ENCODE measurements around the gene EHBP1L1. TPM values are rescaled to one million over a fixed set of nuclear protein-coding genes. Genes with fewer than 3 reads are reported as not detected.
A peak's percentile ranks its signal among the peaks of the same experiment; 100 is the strongest.

EHBP1L1 gene
- total and polyA plus RNA-seq, 2 of the 13 experiments (the other 11 are each of a cell fraction or from before 2014, with no cell fraction given), result 8.3 to 10.6 TPM

GRCh38 chr11:65569973-65570918 lies 5.6 kb upstream of the EHBP1L1 start, which contains the start of gene ZNRD2 (continued):
- TF ChIP-seq CHD2 (IDR thresholded peaks at IDR 0.05; ENCODE audit: low read depth, low read length), result no peak
- TF ChIP-seq ZNF318 (CRISPR knock-in tag; IDR thresholded peaks at IDR 0.05), result no peak; the same call in 1 of the 2 replicates
- no peak for TF ChIP-seq FOXO4 (CRISPR knock-in tag; conservative IDR thresholded peaks at IDR 0.05)
- peak; percentile 91 to 92; a peak in 3 of 4 replicates for TF ChIP-seq HMGXB4 (CRISPR knock-in tag; IDR thresholded peaks at IDR 0.05; ENCODE audit: borderline replicate concordance in 1 of 2, low read depth in 1 of 2)
- TF ChIP-seq ZUFSP (CRISPR knock-in tag; IDR thresholded peaks at IDR 0.05; ENCODE audit: borderline replicate concordance), result no peak
- no peak for TF ChIP-seq ARNT (IDR thresholded peaks at IDR 0.05)
- TF ChIP-seq SP1 (IDR thresholded peaks at IDR 0.05), result peak; percentile 90
- TF ChIP-seq SP1 (CRISPR knock-in tag; IDR thresholded peaks at IDR 0.05), result peak; percentile 100
- TF ChIP-seq NFATC3 (CRISPR knock-in tag; IDR thresholded peaks at IDR 0.05), result no peak
- TF ChIP-seq GATAD2A (CRISPR knock-in tag; IDR thresholded peaks at IDR 0.05), result peak; percentile 88
- no peak for TF ChIP-seq ZNF256 (CRISPR knock-in tag; conservative IDR thresholded peaks at IDR 0.05)

All from HepG2 (cell line).